Panc1 (cell line): ENCODE measurements around the gene CCDC32.

Experiments
- POLR2AphosphoS5 ChIP-seq: IDR thresholded peaks from 2 replicates; pipeline ENCODE4 v1.6.1; 2012; ENCODE audit warnings: mild to moderate bottlenecking, low read depth, low read length, moderate library complexity
- TF ChIP-seq, protein P1 (sequence below): fragments of 450-650 bp; IDR thresholded peaks from 2 replicates; pipeline ENCODE4 v1.5.1; 2017; ENCODE audit warnings: mild to moderate bottlenecking
- TF ChIP-seq, protein P2 (sequence below), 2 experiments: IDR thresholded peaks; 2 replicates each; pipeline ENCODE4 v1.6.1; 2011 to 2012; ENCODE audit warnings: low read depth in 2 of 2, control low read depth in 1 of 2, low read length in 1 of 2, mild to moderate bottlenecking in 1 of 2, moderate library complexity in 1 of 2; ENCODE audit not compliant: insufficient read depth in 1 of 2

DNA sequence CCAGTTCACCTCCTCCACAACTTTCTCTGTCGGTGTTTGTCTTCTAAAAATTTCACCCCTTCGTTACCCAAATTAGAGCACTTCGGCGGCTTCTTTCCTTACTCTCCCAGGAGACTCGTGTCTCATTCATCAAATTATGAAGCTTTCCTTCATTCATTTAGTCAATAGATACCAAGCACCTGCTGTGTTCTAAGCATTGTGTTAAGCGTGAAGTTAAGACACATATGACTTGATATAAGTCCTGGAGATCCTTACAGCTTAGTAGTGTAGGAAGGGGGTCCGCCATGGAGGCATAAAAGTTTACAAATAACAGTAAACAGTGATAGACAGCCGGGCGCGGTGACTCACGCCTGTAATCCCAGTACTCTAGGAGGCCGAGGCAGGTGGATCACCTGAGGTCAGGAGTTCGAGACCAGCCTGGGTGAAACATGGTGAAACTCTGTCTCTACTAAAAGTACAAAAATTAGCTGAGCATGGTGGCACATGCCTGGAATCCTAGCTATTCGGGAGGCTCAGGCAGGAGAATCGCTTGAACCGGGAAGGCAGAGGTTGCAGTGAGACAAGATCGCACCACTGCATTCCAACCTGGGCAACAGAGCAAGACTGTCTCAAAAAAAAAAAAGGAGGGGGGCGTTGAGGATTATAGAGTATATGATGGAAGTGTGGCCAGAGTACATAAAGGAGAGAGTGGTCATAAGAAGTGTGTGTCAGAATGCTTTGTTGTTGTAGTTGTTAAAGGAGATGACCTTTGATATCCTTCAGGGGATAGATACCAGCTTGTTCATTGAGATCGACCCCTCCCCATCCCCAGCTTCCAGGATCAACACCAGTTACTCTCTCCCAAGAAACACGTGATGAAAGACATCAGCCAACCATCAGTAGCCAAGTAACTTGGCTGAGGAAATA lies 744 bp upstream of the CCDC32 start:
- TF ChIP-seq, protein P1, sequence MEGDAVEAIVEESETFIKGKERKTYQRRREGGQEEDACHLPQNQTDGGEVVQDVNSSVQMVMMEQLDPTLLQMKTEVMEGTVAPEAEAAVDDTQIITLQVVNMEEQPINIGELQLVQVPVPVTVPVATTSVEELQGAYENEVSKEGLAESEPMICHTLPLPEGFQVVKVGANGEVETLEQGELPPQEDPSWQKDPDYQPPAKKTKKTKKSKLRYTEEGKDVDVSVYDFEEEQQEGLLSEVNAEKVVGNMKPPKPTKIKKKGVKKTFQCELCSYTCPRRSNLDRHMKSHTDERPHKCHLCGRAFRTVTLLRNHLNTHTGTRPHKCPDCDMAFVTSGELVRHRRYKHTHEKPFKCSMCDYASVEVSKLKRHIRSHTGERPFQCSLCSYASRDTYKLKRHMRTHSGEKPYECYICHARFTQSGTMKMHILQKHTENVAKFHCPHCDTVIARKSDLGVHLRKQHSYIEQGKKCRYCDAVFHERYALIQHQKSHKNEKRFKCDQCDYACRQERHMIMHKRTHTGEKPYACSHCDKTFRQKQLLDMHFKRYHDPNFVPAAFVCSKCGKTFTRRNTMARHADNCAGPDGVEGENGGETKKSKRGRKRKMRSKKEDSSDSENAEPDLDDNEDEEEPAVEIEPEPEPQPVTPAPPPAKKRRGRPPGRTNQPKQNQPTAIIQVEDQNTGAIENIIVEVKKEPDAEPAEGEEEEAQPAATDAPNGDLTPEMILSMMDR, result no peak
- TF ChIP-seq POLR2AphosphoS5, result no peak
- TF ChIP-seq, protein P2, sequence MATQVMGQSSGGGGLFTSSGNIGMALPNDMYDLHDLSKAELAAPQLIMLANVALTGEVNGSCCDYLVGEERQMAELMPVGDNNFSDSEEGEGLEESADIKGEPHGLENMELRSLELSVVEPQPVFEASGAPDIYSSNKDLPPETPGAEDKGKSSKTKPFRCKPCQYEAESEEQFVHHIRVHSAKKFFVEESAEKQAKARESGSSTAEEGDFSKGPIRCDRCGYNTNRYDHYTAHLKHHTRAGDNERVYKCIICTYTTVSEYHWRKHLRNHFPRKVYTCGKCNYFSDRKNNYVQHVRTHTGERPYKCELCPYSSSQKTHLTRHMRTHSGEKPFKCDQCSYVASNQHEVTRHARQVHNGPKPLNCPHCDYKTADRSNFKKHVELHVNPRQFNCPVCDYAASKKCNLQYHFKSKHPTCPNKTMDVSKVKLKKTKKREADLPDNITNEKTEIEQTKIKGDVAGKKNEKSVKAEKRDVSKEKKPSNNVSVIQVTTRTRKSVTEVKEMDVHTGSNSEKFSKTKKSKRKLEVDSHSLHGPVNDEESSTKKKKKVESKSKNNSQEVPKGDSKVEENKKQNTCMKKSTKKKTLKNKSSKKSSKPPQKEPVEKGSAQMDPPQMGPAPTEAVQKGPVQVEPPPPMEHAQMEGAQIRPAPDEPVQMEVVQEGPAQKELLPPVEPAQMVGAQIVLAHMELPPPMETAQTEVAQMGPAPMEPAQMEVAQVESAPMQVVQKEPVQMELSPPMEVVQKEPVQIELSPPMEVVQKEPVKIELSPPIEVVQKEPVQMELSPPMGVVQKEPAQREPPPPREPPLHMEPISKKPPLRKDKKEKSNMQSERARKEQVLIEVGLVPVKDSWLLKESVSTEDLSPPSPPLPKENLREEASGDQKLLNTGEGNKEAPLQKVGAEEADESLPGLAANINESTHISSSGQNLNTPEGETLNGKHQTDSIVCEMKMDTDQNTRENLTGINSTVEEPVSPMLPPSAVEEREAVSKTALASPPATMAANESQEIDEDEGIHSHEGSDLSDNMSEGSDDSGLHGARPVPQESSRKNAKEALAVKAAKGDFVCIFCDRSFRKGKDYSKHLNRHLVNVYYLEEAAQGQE (IDR thresholded peaks at IDR 0.05; ENCODE audit: insufficient read depth in 1 of 2, low read depth in 2 of 2, low read length in 1 of 2), result no peak
